Measurements from ENCODE around the gene LRP1B. TPM values are rescaled to one million over a fixed set of nuclear protein-coding genes. Genes with fewer than 3 reads are reported as not detected.

LRP1B gene
- total and polyA plus RNA-seq, 2 of the 8 experiments (the other 6 are each of a cell fraction or from before 2014, with no cell fraction given), result 0.03 TPM; not detected in 1

DNA sequence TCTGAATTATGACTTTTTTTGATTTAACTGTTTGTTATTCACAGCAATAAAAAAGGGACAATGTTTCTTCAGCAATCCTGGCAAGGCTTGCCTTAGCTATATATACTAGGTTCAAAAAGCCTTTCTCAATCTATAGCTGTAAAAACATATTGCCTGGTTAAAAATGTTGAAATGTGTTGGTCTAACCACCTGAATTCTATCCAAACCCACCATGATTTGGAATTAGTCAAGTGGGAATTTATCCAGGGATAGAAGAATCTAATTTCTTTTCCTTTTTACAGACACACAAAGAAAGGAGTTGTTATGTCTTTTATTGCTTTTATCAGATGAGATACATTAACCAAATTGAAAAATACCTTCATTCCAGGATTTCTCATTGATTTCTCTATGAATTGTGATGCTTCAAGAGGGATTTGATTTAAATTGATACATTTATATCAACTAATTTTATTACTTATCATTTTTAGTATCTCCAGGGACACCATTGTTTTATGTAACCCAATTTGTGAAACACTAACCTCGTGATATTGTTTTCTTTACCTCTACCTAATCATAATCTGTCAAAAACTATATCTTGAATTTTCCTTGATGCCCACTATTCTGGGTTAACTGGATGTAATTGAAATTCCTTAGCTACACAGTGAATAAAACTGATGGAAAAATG is 88.1 kb downstream of the LRP1B start (continued):
- TF ChIP-seq, protein P1, sequence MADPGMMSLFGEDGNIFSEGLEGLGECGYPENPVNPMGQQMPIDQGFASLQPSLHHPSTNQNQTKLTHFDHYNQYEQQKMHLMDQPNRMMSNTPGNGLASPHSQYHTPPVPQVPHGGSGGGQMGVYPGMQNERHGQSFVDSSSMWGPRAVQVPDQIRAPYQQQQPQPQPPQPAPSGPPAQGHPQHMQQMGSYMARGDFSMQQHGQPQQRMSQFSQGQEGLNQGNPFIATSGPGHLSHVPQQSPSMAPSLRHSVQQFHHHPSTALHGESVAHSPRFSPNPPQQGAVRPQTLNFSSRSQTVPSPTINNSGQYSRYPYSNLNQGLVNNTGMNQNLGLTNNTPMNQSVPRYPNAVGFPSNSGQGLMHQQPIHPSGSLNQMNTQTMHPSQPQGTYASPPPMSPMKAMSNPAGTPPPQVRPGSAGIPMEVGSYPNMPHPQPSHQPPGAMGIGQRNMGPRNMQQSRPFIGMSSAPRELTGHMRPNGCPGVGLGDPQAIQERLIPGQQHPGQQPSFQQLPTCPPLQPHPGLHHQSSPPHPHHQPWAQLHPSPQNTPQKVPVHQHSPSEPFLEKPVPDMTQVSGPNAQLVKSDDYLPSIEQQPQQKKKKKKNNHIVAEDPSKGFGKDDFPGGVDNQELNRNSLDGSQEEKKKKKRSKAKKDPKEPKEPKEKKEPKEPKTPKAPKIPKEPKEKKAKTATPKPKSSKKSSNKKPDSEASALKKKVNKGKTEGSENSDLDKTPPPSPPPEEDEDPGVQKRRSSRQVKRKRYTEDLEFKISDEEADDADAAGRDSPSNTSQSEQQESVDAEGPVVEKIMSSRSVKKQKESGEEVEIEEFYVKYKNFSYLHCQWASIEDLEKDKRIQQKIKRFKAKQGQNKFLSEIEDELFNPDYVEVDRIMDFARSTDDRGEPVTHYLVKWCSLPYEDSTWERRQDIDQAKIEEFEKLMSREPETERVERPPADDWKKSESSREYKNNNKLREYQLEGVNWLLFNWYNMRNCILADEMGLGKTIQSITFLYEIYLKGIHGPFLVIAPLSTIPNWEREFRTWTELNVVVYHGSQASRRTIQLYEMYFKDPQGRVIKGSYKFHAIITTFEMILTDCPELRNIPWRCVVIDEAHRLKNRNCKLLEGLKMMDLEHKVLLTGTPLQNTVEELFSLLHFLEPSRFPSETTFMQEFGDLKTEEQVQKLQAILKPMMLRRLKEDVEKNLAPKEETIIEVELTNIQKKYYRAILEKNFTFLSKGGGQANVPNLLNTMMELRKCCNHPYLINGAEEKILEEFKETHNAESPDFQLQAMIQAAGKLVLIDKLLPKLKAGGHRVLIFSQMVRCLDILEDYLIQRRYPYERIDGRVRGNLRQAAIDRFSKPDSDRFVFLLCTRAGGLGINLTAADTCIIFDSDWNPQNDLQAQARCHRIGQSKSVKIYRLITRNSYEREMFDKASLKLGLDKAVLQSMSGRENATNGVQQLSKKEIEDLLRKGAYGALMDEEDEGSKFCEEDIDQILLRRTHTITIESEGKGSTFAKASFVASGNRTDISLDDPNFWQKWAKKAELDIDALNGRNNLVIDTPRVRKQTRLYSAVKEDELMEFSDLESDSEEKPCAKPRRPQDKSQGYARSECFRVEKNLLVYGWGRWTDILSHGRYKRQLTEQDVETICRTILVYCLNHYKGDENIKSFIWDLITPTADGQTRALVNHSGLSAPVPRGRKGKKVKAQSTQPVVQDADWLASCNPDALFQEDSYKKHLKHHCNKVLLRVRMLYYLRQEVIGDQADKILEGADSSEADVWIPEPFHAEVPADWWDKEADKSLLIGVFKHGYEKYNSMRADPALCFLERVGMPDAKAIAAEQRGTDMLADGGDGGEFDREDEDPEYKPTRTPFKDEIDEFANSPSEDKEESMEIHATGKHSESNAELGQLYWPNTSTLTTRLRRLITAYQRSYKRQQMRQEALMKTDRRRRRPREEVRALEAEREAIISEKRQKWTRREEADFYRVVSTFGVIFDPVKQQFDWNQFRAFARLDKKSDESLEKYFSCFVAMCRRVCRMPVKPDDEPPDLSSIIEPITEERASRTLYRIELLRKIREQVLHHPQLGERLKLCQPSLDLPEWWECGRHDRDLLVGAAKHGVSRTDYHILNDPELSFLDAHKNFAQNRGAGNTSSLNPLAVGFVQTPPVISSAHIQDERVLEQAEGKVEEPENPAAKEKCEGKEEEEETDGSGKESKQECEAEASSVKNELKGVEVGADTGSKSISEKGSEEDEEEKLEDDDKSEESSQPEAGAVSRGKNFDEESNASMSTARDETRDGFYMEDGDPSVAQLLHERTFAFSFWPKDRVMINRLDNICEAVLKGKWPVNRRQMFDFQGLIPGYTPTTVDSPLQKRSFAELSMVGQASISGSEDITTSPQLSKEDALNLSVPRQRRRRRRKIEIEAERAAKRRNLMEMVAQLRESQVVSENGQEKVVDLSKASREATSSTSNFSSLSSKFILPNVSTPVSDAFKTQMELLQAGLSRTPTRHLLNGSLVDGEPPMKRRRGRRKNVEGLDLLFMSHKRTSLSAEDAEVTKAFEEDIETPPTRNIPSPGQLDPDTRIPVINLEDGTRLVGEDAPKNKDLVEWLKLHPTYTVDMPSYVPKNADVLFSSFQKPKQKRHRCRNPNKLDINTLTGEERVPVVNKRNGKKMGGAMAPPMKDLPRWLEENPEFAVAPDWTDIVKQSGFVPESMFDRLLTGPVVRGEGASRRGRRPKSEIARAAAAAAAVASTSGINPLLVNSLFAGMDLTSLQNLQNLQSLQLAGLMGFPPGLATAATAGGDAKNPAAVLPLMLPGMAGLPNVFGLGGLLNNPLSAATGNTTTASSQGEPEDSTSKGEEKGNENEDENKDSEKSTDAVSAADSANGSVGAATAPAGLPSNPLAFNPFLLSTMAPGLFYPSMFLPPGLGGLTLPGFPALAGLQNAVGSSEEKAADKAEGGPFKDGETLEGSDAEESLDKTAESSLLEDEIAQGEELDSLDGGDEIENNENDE (IDR thresholded peaks at IDR 0.05; ENCODE audit: insufficient replicate concordance, low read length), result no peak
- TF ChIP-seq SUZ12 (IDR thresholded peaks at IDR 0.05; ENCODE audit: low read length) (no peak), CREB1 (IDR thresholded peaks at IDR 0.05) (no peak), GTF2F1 (IDR thresholded peaks at IDR 0.05; ENCODE audit: borderline replicate concordance, low read depth, low read length) (no peak), POU5F1 (IDR thresholded peaks at IDR 0.05; ENCODE audit: low read depth, low read length) (no peak), CHD1 (IDR thresholded peaks at IDR 0.05; ENCODE audit: low read depth, low read length) (no peak), TAF1 (IDR thresholded peaks at IDR 0.05; ENCODE audit: low read depth, low read length) (no peak)

Measured in H1 (cell line).